Muscle of leg (tissue), 16 donors: ENCODE results near the gene CT45A5. TPM values are rescaled to one million over a fixed set of nuclear protein-coding genes. Genes with fewer than 3 reads are reported as not detected.
"Not testable (repeated sequence)": the region's sequence is repeated elsewhere in the genome, so short reads cannot be mapped to it uniquely, and the experiment has no call there.

Source experiments
- DNase-seq: peaks from one replicate; pipeline ENCODE4 v3.0.0; 2013
- H3K27ac ChIP-seq: one replicate; pipeline ENCODE4 v1.5.1; 2013; ENCODE audit warnings: mild to moderate bottlenecking, low read length, control low read depth
- H3K27me3 ChIP-seq: one replicate; pipeline ENCODE4 v1.6.1; 2013; ENCODE audit warnings: low read length; ENCODE audit not compliant: control insufficient read depth, insufficient read depth
- H3K36me3 ChIP-seq: one replicate; pipeline ENCODE4 v1.6.1; 2013; ENCODE audit warnings: low read length; ENCODE audit not compliant: control insufficient read depth, insufficient read depth
- H3K4me1 ChIP-seq: one replicate; pipeline ENCODE4 v1.6.1; 2013; ENCODE audit warnings: low read length; ENCODE audit not compliant: control insufficient read depth, insufficient read depth
- H3K4me3 ChIP-seq: one replicate; pipeline ENCODE4 v1.5.1; 2013; ENCODE audit warnings: low read length, control low read depth
- H3K9me3 ChIP-seq: replicated peaks from 2 replicates; pipeline ENCODE4 v1.6.1; 2013; ENCODE audit warnings: low read depth, low read length; ENCODE audit not compliant: control insufficient read depth
- WGBS: methylation state at CpG from one replicate; pipeline ENCODE4 v1.1.5; 2013; ENCODE audit warnings: missing lambda C conversion rate; ENCODE audit not compliant: insufficient coverage; 5-methylcytosine and 5-hydroxymethylcytosine counted together
- long read RNA-seq, 11 donors: transcript quantifications; one replicate each; lab custom pipeline, GENCODE V29; 2026
- polyA plus RNA-seq, 8 donors: library from polyadenylated mRNA; unstranded; fragments of 120-200 nt; gene quantifications; one replicate each; pipeline versions ENCODE4 v1.2.1 to v1.2.3, GENCODE V29; 2013; ENCODE audit warnings: inconsistent platforms in 1 of 8, low replicate concordance in 1 of 8; ENCODE audit not compliant: insufficient read length in 8 of 8, insufficient read depth in 1 of 8
- total RNA-seq: library from RNA; stranded (reverse); fragments of 120-200 nt; gene quantifications from one replicate; pipeline ENCODE4 v1.2.4, GENCODE V29; 2013

The CT45A5 gene, protein sequence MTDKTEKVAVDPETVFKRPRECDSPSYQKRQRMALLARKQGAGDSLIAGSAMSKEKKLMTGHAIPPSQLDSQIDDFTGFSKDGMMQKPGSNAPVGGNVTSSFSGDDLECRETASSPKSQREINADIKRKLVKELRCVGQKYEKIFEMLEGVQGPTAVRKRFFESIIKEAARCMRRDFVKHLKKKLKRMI
- total RNA-seq (0.09 TPM), polyA plus RNA-seq (1 to 10 TPM in 1 of 8 donors, under 1 TPM in 3, not detected in 4; 0.26 to 1.6 (median 0.43) TPM)
- long read RNA-seq, donor 1 = 0 reads
- long read RNA-seq, donor 2 = 0 reads
- long read RNA-seq, donor 3 = 0 reads
- long read RNA-seq, donor 4 = 0 reads
- long read RNA-seq, donor 5 = 0 reads
- long read RNA-seq, donor 6 = 0 reads
- long read RNA-seq, donor 7 = 0 reads
- long read RNA-seq, donor 8 = 0 reads
- long read RNA-seq, donor 9 = 0 reads
- long read RNA-seq, donor 10 = 0 reads
- long read RNA-seq, donor 11 = 0 reads

GRCh38 chrX:135785403-135785802, at the start of gene CT45A5:
TSS of gene CT45A5 (minus strand) at chrX:135785503. CDS start at chrX:135781729, 3,774 bp downstream.
- not testable (repeated sequence) for H3K27me3 ChIP-seq, H3K4me3 ChIP-seq, H3K36me3 ChIP-seq, H3K4me1 ChIP-seq, H3K27ac ChIP-seq, DNase-seq, H3K9me3 ChIP-seq
- no CpG with 5 or more reads among the region's 16 CpGs for WGBS

DNA sequence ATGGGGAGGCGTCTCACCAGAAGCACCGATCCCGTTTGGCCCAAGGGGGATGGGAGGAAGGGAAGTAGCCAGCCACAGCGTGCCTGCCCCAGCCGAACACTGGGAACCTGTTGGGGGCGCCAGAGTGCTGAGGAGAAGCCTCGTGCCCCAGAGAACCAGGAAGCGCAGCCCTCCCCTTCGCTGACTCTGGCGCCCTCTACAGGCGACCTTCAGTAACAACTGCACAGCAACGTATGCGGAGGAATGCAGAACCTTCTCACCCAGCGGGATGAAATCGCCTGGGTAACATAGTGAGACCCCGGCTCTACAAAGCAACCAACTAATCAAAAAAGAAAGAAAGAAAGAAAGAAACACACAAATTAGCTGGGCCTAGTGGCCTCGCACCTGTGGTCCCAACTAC, 34.6 kb upstream of the CT45A5 start, which contains the start of gene CT45A2:
Gene CT45A2 (minus strand): TSS at position 101 of the 400 bp plus-strand sequence. CDS start 3,747 bp downstream, outside the sequence.
- not testable (repeated sequence) for H3K4me1 ChIP-seq, H3K27ac ChIP-seq, DNase-seq, H3K27me3 ChIP-seq, H3K9me3 ChIP-seq, H3K4me3 ChIP-seq, H3K36me3 ChIP-seq
- WGBS = no CpG with 5 or more reads among the region's 17 CpGs

GRCh38 chrX:135802687-135803086, 17.4 kb upstream of the CT45A5 start, which contains the start of gene CT45A6:
TSS of gene CT45A6 (minus strand) at chrX:135802787. CDS start at chrX:135798993, 3,794 bp downstream.
- H3K27me3 ChIP-seq, H3K27ac ChIP-seq, H3K9me3 ChIP-seq, H3K4me3 ChIP-seq, DNase-seq, H3K4me1 ChIP-seq, H3K36me3 ChIP-seq: not testable (repeated sequence)
- no CpG with 5 or more reads among the region's 16 CpGs for WGBS

- H3K4me1 ChIP-seq, H3K9me3 ChIP-seq, H3K27me3 ChIP-seq, H3K36me3 ChIP-seq, H3K27ac ChIP-seq, DNase-seq, H3K4me3 ChIP-seq: not testable (repeated sequence)
- whole genome bisulfite sequencing = no CpG with 5 or more reads among the region's 17 CpGs
Measured at GRCh38 chrX:135768091-135768490, 17.2 kb downstream of the CT45A5 start, which contains the start of gene CT45A3. TSS of gene CT45A3 (minus strand) at chrX:135768191. CDS start at chrX:135764444, 3,747 bp downstream.

GRCh38 chrX:135744739-135745138, 40.6 kb downstream of the CT45A5 start:
- not testable (repeated sequence) for H3K4me3 ChIP-seq, H3K4me1 ChIP-seq, H3K27me3 ChIP-seq, H3K9me3 ChIP-seq, DNase-seq, H3K36me3 ChIP-seq, H3K27ac ChIP-seq
- no CpG with 5 or more reads among the region's 4 CpGs for WGBS

- no peak for DNase-seq
- H3K36me3 ChIP-seq = no peaks in the 10 kb centered on the region
- 89% methylated on average over 18 of the region's 23 CpGs for WGBS
- H3K27ac ChIP-seq = no peak overlapping the region
- H3K27me3 ChIP-seq = peaks cover 2% of the 10 kb centered on the region
- H3K4me1 ChIP-seq = no peaks in the 10 kb centered on the region
- H3K9me3 ChIP-seq = no peaks in the 10 kb centered on the region
- no peak overlapping the region for H3K4me3 ChIP-seq
Measured at GRCh38 chrX:135741192-135741715, 44.0 kb downstream of the CT45A5 start.

DNA sequence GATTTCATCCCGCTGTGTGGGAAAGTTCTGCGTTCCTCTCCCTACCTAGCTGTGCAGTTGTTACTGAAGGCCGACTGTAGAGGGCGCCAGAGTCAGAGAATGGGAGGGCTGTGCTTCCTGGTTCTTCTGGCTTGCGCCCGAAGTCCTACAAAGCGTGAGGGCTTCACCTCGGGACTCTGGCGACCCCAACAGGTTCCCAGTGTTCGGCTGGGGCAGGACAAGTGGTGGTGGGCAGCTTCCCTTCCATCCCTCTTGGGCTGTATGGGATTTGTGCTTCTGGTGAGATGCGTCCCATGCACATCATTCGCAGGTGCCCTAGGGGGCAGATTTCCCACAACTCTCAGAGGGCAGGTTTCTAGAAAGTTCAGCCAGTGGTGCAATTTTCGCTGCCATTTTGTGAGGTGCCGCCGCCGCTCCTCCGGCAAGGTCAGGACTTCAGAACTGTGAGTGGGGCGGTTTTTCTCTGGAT, 44.6 kb downstream of the CT45A5 start:
- DNase-seq = no peak
- WGBS = 78% methylated on average over 9 of the region's 18 CpGs
- Histone ChIP-seq H3K4me3 (no peak overlapping the region), H3K27me3 (peaks cover 2% of the 10 kb centered on the region), H3K4me1 (no peaks in the 10 kb centered on the region), H3K9me3 (no peaks in the 10 kb centered on the region), H3K27ac (no peak overlapping the region), H3K36me3 (no peaks in the 10 kb centered on the region)

DNA sequence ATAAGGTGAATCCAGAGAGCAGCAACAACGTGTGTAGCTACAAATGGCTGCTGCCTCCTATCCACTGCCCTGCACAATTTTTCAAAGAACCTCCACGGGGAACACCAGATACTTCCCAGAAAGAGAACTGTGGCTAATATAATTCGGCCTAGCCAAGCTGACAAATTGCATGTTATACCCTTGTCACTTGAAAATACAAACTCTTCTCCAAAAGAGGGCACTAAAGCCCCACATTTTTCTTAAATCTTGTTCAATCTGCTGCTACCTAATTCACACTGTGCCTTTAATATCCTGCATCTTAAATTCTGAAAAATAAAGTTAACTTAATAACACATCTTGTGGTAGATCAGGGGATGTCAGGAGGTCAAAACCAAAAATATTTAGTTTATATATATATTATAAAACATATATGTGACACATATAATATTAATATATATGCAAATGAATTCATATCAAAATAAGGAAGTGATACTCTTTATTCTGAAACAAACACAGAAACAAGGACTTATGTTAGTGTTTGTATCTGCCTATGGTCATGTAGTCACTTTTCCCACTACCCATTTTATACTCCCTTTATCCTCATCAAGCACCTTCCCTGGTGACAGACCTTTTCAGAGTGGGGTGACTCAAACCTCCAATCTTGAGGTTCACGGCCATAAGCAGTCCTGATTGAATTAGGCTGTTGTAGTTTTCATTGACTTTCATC, 47.8 kb downstream of the CT45A5 start:
- WGBS = 36% methylated on average over 2 of the region's 4 CpGs
- H3K36me3 ChIP-seq = no peaks in the 10 kb centered on the region
- no peak overlapping the region for H3K27ac ChIP-seq
- H3K9me3 ChIP-seq = no peaks in the 10 kb centered on the region
- H3K27me3 ChIP-seq = peaks cover 2% of the 10 kb centered on the region
- no peak for DNase-seq
- H3K4me3 ChIP-seq = no peak overlapping the region
- no peaks in the 10 kb centered on the region for H3K4me1 ChIP-seq

DNA sequence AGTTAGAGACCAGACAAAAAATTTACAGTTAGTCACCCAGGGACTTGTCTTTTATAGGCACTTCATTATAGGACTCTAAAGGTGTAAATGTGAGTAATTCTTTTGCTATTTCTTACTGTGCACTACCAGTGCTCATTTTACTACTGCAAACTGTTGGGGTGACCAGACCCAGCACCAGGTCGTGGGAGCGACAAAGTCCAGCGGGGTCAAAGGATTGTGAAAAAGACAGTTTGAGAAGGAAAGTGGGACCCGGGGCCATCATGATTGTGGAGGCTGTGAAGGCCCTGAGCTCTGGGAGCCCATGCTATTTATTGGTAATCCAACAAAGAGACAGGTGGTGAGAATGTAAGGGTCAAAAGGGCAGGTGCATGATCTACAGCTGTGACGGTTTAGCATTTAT, 50.6 kb downstream of the CT45A5 start:
- not testable (repeated sequence) for H3K4me3 ChIP-seq, H3K27ac ChIP-seq, H3K27me3 ChIP-seq, H3K36me3 ChIP-seq, H3K4me1 ChIP-seq, DNase-seq, H3K9me3 ChIP-seq
- 63% methylated on average over 5 of the region's 5 CpGs for WGBS
